ENCODE data around the gene DLEC1.

Gene DLEC1

GRCh38 chr3:38002291-38002876 lies 36.6 kb upstream of the DLEC1 start:
- peaks cover 11% of the 10 kb centered on the region for H3K36me3 ChIP-seq (replicated peaks; ENCODE audit: low read depth, low read length)
- no peak overlapping the region for H3K4me2 ChIP-seq (ENCODE audit: low read length)
- no peak overlapping the region for H3K4me3 ChIP-seq (ENCODE audit: low read length)
- TF ChIP-seq EZH2phosphoT487 (IDR thresholded peaks at IDR 0.05; ENCODE audit: low read depth) (no peak), CTCF (IDR thresholded peaks at IDR 0.05; ENCODE audit: low read depth, low read length) (no peak)
- no peaks in the 10 kb centered on the region for H3K27me3 ChIP-seq (ENCODE audit: low read depth, low read length)
- H3K9me3 ChIP-seq (ENCODE audit: insufficient read depth, low read length), result no peaks in the 10 kb centered on the region
- H3K79me2 ChIP-seq (ENCODE audit: low read length), result no peaks in the 10 kb centered on the region
- H4K20me1 ChIP-seq (ENCODE audit: insufficient read depth, low read length), result no peaks in the 10 kb centered on the region
- no peak overlapping the region for H3K9ac ChIP-seq (ENCODE audit: low read length)
- H3K4me1 ChIP-seq (ENCODE audit: low read length), result no peaks in the 10 kb centered on the region
- H2AFZ ChIP-seq (ENCODE audit: low read depth, low read length), result no peak overlapping the region
- no peak overlapping the region for H3K27ac ChIP-seq (ENCODE audit: low read length)

GRCh38 chr3:38002940-38003339 lies 36.1 kb upstream of the DLEC1 start:
- Histone ChIP-seq H3K4me3 (ENCODE audit: low read length) (no peak overlapping the region), H3K36me3 (replicated peaks; ENCODE audit: low read depth, low read length) (peaks cover 11% of the 10 kb centered on the region), H3K79me2 (ENCODE audit: low read length) (no peaks in the 10 kb centered on the region), H2AFZ (ENCODE audit: low read depth, low read length) (no peak overlapping the region), H3K27me3 (ENCODE audit: low read depth, low read length) (no peaks in the 10 kb centered on the region), H4K20me1 (ENCODE audit: insufficient read depth, low read length) (no peaks in the 10 kb centered on the region), H3K4me1 (ENCODE audit: low read length) (no peaks in the 10 kb centered on the region), H3K9ac (ENCODE audit: low read length) (no peak overlapping the region), H3K27ac (ENCODE audit: low read length) (no peak overlapping the region), H3K4me2 (ENCODE audit: low read length) (no peak overlapping the region), H3K9me3 (ENCODE audit: insufficient read depth, low read length) (no peaks in the 10 kb centered on the region)
- no peak for TF ChIP-seq CTCF (IDR thresholded peaks at IDR 0.05; ENCODE audit: low read depth, low read length)
- TF ChIP-seq EZH2phosphoT487 (IDR thresholded peaks at IDR 0.05; ENCODE audit: low read depth), result no peak

- no peak overlapping the region for H3K27ac ChIP-seq (ENCODE audit: low read length)
- no peaks in the 10 kb centered on the region for H3K79me2 ChIP-seq (ENCODE audit: low read length)
- H3K4me1 ChIP-seq (ENCODE audit: low read length), result no peaks in the 10 kb centered on the region
- no peak overlapping the region for H2AFZ ChIP-seq (ENCODE audit: low read depth, low read length)
- no peak overlapping the region for H3K4me2 ChIP-seq (ENCODE audit: low read length)
- no peak overlapping the region for H3K9ac ChIP-seq (ENCODE audit: low read length)
- no peaks in the 10 kb centered on the region for H3K9me3 ChIP-seq (ENCODE audit: insufficient read depth, low read length)
- H3K36me3 ChIP-seq (replicated peaks; ENCODE audit: low read depth, low read length), result peaks cover 11% of the 10 kb centered on the region
- H3K4me3 ChIP-seq (ENCODE audit: low read length), result no peak overlapping the region
- no peaks in the 10 kb centered on the region for H4K20me1 ChIP-seq (ENCODE audit: insufficient read depth, low read length)
- no peak for TF ChIP-seq EZH2phosphoT487 (IDR thresholded peaks at IDR 0.05; ENCODE audit: low read depth)
- peak; percentile 93 for TF ChIP-seq CTCF (IDR thresholded peaks at IDR 0.05; ENCODE audit: low read depth, low read length)
- H3K27me3 ChIP-seq (ENCODE audit: low read depth, low read length), result no peaks in the 10 kb centered on the region
Measured at GRCh38 chr3:38003371-38003816, 35.6 kb upstream of the DLEC1 start.

- no peak for TF ChIP-seq EZH2phosphoT487 (IDR thresholded peaks at IDR 0.05; ENCODE audit: low read depth)
- no peak for TF ChIP-seq CTCF (IDR thresholded peaks at IDR 0.05; ENCODE audit: low read depth, low read length)
- no peak overlapping the region for H2AFZ ChIP-seq (ENCODE audit: low read depth, low read length)
- H3K36me3 ChIP-seq (replicated peaks; ENCODE audit: low read depth, low read length), result peaks cover 11% of the 10 kb centered on the region
- no peaks in the 10 kb centered on the region for H3K79me2 ChIP-seq (ENCODE audit: low read length)
- H3K4me3 ChIP-seq (ENCODE audit: low read length), result no peak overlapping the region
- no peaks in the 10 kb centered on the region for H3K9me3 ChIP-seq (ENCODE audit: insufficient read depth, low read length)
- no peaks in the 10 kb centered on the region for H3K27me3 ChIP-seq (ENCODE audit: low read depth, low read length)
- H3K27ac ChIP-seq (ENCODE audit: low read length), result no peak overlapping the region
- no peak overlapping the region for H3K9ac ChIP-seq (ENCODE audit: low read length)
- H3K4me2 ChIP-seq (ENCODE audit: low read length), result no peak overlapping the region
- no peaks in the 10 kb centered on the region for H4K20me1 ChIP-seq (ENCODE audit: insufficient read depth, low read length)
- H3K4me1 ChIP-seq (ENCODE audit: low read length), result no peaks in the 10 kb centered on the region
Measured at GRCh38 chr3:38003817-38004414, 35.1 kb upstream of the DLEC1 start.
